GM12878 (cell line): Measurements from ENCODE around the gene TNFSF12. TPM values are rescaled to one million over a fixed set of nuclear protein-coding genes. Genes with fewer than 3 reads are reported as not detected.

ENCODE experiments used
- ATF7 ChIP-seq: fragments of 450-650 bp; IDR thresholded peaks from 2 replicates; pipeline ENCODE4 v1.6.1; 2016; ENCODE audit warnings: low read depth, mild to moderate bottlenecking
- CBFB ChIP-seq: IDR thresholded peaks from 2 replicates; pipeline ENCODE4 v1.6.1; 2016; ENCODE audit warnings: antibody characterized with exemption, low read depth
- CBX3 ChIP-seq: fragments of 200-600 bp; sonication (generic); IDR thresholded peaks from 2 replicates; pipeline ENCODE4 v1.6.1; 2016; ENCODE audit warnings: low read depth, borderline replicate concordance
- CREB1 ChIP-seq: IDR thresholded peaks from 2 replicates; pipeline ENCODE4 v1.6.1; 2012; ENCODE audit warnings: low read depth, mild to moderate bottlenecking, inconsistent platforms
- DPF2 ChIP-seq: fragments of 450-650 bp; IDR thresholded peaks from 2 replicates; pipeline ENCODE4 v1.6.1; 2017; ENCODE audit warnings: mild to moderate bottlenecking
- EGR1 ChIP-seq, 2 experiments: IDR thresholded peaks; 1 replicate in 1 of 2; 2 replicates in 1 of 2; pipeline ENCODE4 v1.6.1; 2011 to 2012; ENCODE audit warnings: low read depth in 2 of 2, low read length in 2 of 2, borderline replicate concordance in 1 of 2, mild to moderate bottlenecking in 1 of 2, moderate library complexity in 1 of 2
- IKZF2 ChIP-seq, 2 experiments: fragments of 450-650 bp; IDR thresholded peaks; 2 replicates each; pipeline ENCODE4 v1.6.1; 2017; ENCODE audit warnings: mild to moderate bottlenecking in 2 of 2, moderate library complexity in 2 of 2
- NFIC ChIP-seq: IDR thresholded peaks from 2 replicates; pipeline ENCODE4 v1.6.1; 2012; ENCODE audit warnings: low read depth, mild to moderate bottlenecking, inconsistent platforms, low read length, moderate library complexity
- NKRF ChIP-seq: fragments of 450-650 bp; conservative IDR thresholded peaks from 2 replicates; pipeline ENCODE4 v1.6.1; 2017; ENCODE audit warnings: mild to moderate bottlenecking, moderate library complexity
- NR2C2 ChIP-seq: IDR thresholded peaks from 2 replicates; pipeline ENCODE4 v1.6.1; 2011; ENCODE audit warnings: borderline replicate concordance, low read depth; ENCODE audit not compliant: control insufficient read depth, insufficient read length
- NR2F1 ChIP-seq: fragments of 450-650 bp; conservative IDR thresholded peaks from 2 replicates; pipeline ENCODE4 v1.6.1; 2017; ENCODE audit warnings: mild to moderate bottlenecking
- SMARCA5 ChIP-seq: fragments of 450-650 bp; IDR thresholded peaks from 2 replicates; pipeline ENCODE4 v1.6.1; 2017; ENCODE audit warnings: mild to moderate bottlenecking
- SMC3 ChIP-seq: IDR thresholded peaks from 2 replicates; pipeline ENCODE4 v1.6.1; 2011; ENCODE audit warnings: low read length, improper control_type of control experiment, borderline replicate concordance
- STAT1 ChIP-seq: fragments of 450-650 bp; conservative IDR thresholded peaks from 2 replicates; pipeline ENCODE4 v1.6.1; 2014; ENCODE audit warnings: antibody characterized with exemption, mild to moderate bottlenecking
- SUZ12 ChIP-seq: fragments of 200-600 bp; sonication (generic); IDR thresholded peaks from one replicate; pipeline ENCODE4 v1.6.1; 2018; ENCODE audit warnings: antibody characterized with exemption, mild to moderate bottlenecking; ENCODE audit not compliant: unreplicated experiment
- WRNIP1 ChIP-seq: IDR thresholded peaks from 2 replicates; pipeline ENCODE4 v1.6.1; 2011; ENCODE audit warnings: low read depth, low read length, improper control_type of control experiment, borderline replicate concordance
- ZBTB11 ChIP-seq: fragments of 450-650 bp; formaldehyde crosslinking; IDR thresholded peaks from 2 replicates; pipeline ENCODE4 v1.5.0; 2022; ENCODE audit warnings: mild to moderate bottlenecking, missing genetic modification characterization
- ZNF207 ChIP-seq: fragments of 450-650 bp; IDR thresholded peaks from 2 replicates; pipeline ENCODE4 v1.6.1; 2014; ENCODE audit warnings: antibody characterized with exemption, mild to moderate bottlenecking, borderline replicate concordance
- ZNF384 ChIP-seq: IDR thresholded peaks from 2 replicates; pipeline ENCODE4 v1.6.1; 2012; ENCODE audit warnings: low read depth, mild to moderate bottlenecking, low read length, improper control_type of control experiment, borderline replicate concordance
- polyA plus RNA-seq, 11 experiments: library from polyadenylated mRNA; depleted of rRNA in 4 of 11; unstranded in 6 of 11; stranded (reverse) in 5 of 11; fragments of >200 nt; fragmentation: Nextera tagmentation in 4 of 11; fragmentation: Illumina TruSeq in 1 of 11; extraction: Ambion mirVana in 4 of 11; extraction: Trizol in 1 of 11; gene quantifications; 1 replicate in 1 of 11; 2 replicates in 10 of 11; pipeline versions ENCODE4 v1.2.1 to v1.2.3, GENCODE V29; 2011 to 2016; ENCODE audit warnings: inconsistent platforms in 2 of 11, missing spikeins in 2 of 11, low read depth in 1 of 11
- total RNA-seq, 4 experiments: library from RNA; depleted of rRNA in 3 of 4; stranded (reverse); fragments of >200 nt in 3 of 4; fragmentation: Illumina TruSeq in 1 of 4; extraction: Trizol in 1 of 4; gene quantifications; 2 replicates each; pipeline versions ENCODE4 v1.2.1 to v1.2.3, GENCODE V29; 2013 to 2021
- TF ChIP-seq, protein P1 (sequence below): IDR thresholded peaks from 2 replicates; pipeline ENCODE4 v1.6.1; 2011; ENCODE audit warnings: borderline replicate concordance, low read depth, mild to moderate bottlenecking, moderate library complexity, low read length; ENCODE audit not compliant: insufficient read depth, poor library complexity, severe bottlenecking
- TF ChIP-seq, protein P2 (sequence below): fragments of 450-650 bp; IDR thresholded peaks from 2 replicates; pipeline ENCODE4 v1.6.1; 2017; ENCODE audit warnings: low read depth, mild to moderate bottlenecking, moderate library complexity

TNFSF12 gene
- total and polyA plus RNA-seq, 10 of the 15 experiments (the other 5 are each of a cell fraction or from before 2014, with no cell fraction given), result 0.32 to 7.0 (median 2.6) TPM

- TF ChIP-seq, protein P1, sequence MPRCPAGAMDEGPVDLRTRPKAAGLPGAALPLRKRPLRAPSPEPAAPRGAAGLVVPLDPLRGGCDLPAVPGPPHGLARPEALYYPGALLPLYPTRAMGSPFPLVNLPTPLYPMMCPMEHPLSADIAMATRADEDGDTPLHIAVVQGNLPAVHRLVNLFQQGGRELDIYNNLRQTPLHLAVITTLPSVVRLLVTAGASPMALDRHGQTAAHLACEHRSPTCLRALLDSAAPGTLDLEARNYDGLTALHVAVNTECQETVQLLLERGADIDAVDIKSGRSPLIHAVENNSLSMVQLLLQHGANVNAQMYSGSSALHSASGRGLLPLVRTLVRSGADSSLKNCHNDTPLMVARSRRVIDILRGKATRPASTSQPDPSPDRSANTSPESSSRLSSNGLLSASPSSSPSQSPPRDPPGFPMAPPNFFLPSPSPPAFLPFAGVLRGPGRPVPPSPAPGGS, result no peak
- no peak for TF ChIP-seq IKZF2 (IDR thresholded peaks at IDR 0.05)
- no peak for TF ChIP-seq ZNF207
- no peak for TF ChIP-seq CREB1
- no peak for TF ChIP-seq EGR1 (IDR thresholded peaks at IDR 0.05; ENCODE audit: borderline replicate concordance in 1 of 2, low read depth in 2 of 2, low read length in 2 of 2)
- no peak for TF ChIP-seq WRNIP1
- peak; percentile 42; the same call in 1 of the 2 replicates for TF ChIP-seq SMC3
- no peak for TF ChIP-seq CBX3
- TF ChIP-seq ATF7, result no peak
- no peak for TF ChIP-seq ZNF384
- no peak for TF ChIP-seq CBFB
- TF ChIP-seq NR2F1, result no peak
- no peak for TF ChIP-seq SUZ12
- TF ChIP-seq, protein P2, sequence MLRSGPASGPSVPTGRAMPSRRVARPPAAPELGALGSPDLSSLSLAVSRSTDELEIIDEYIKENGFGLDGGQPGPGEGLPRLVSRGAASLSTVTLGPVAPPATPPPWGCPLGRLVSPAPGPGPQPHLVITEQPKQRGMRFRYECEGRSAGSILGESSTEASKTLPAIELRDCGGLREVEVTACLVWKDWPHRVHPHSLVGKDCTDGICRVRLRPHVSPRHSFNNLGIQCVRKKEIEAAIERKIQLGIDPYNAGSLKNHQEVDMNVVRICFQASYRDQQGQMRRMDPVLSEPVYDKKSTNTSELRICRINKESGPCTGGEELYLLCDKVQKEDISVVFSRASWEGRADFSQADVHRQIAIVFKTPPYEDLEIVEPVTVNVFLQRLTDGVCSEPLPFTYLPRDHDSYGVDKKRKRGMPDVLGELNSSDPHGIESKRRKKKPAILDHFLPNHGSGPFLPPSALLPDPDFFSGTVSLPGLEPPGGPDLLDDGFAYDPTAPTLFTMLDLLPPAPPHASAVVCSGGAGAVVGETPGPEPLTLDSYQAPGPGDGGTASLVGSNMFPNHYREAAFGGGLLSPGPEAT, result no peak
- TF ChIP-seq DPF2, result no peak
- no peak for TF ChIP-seq NR2C2
- no peak for TF ChIP-seq NKRF
- TF ChIP-seq SMARCA5, result peak; percentile 70; the same call in 1 of the 2 replicates
- TF ChIP-seq NFIC, result no peak
- no peak for TF ChIP-seq ZBTB11
- no peak for TF ChIP-seq STAT1
Observed at GRCh38 chr17:7560172-7561027, 11.5 kb downstream of the TNFSF12 start (continued).
